Measurements from ENCODE around the gene MSRB3.
"Not testable (repeated sequence)": the region's sequence is repeated elsewhere in the genome, so short reads cannot be mapped to it uniquely, and the experiment has no call there.

Gene MSRB3

GRCh38 chr12:65443038-65443437, 164.6 kb downstream of the MSRB3 start:
- H3K9me3 ChIP-seq (ENCODE audit: control insufficient read depth, low read depth, low read length) = no peaks in the 10 kb centered on the region
- H3K27ac ChIP-seq (ENCODE audit: low read length) = no peak overlapping the region
- H3K27me3 ChIP-seq (ENCODE audit: control insufficient read depth, insufficient read depth, low read length) = no peaks in the 10 kb centered on the region
- H3K36me3 ChIP-seq (ENCODE audit: control insufficient read depth, low read depth, low read length) = no peaks in the 10 kb centered on the region
- H3K9ac ChIP-seq (ENCODE audit: low read length) = no peak overlapping the region
- no peaks in the 10 kb centered on the region for H3K4me1 ChIP-seq (ENCODE audit: control insufficient read depth, low read depth, low read length)
- H3K4me3 ChIP-seq (ENCODE audit: low read length) = no peak overlapping the region

GRCh38 chr12:65444996-65445395, 166.5 kb downstream of the MSRB3 start:
- no peaks in the 10 kb centered on the region for H3K27me3 ChIP-seq (ENCODE audit: control insufficient read depth, insufficient read depth, low read length)
- H3K9me3 ChIP-seq (ENCODE audit: control insufficient read depth, low read depth, low read length) = no peaks in the 10 kb centered on the region
- no peak overlapping the region for H3K4me3 ChIP-seq (ENCODE audit: low read length)
- H3K4me1 ChIP-seq (ENCODE audit: control insufficient read depth, low read depth, low read length) = no peaks in the 10 kb centered on the region
- H3K9ac ChIP-seq (ENCODE audit: low read length) = no peak overlapping the region
- no peak overlapping the region for H3K27ac ChIP-seq (ENCODE audit: low read length)
- H3K36me3 ChIP-seq (ENCODE audit: control insufficient read depth, low read depth, low read length) = no peaks in the 10 kb centered on the region

GRCh38 chr12:65446901-65447300, 168.4 kb downstream of the MSRB3 start:
- Histone ChIP-seq H3K9ac (ENCODE audit: low read length) (no peak overlapping the region), H3K4me3 (ENCODE audit: low read length) (no peak overlapping the region), H3K27ac (ENCODE audit: low read length) (no peak overlapping the region), H3K36me3 (ENCODE audit: control insufficient read depth, low read depth, low read length) (no peaks in the 10 kb centered on the region), H3K9me3 (ENCODE audit: control insufficient read depth, low read depth, low read length) (no peaks in the 10 kb centered on the region), H3K4me1 (ENCODE audit: control insufficient read depth, low read depth, low read length) (no peaks in the 10 kb centered on the region), H3K27me3 (ENCODE audit: control insufficient read depth, insufficient read depth, low read length) (no peaks in the 10 kb centered on the region)

- no peaks in the 10 kb centered on the region for H3K9me3 ChIP-seq (ENCODE audit: control insufficient read depth, low read depth, low read length)
- no peak overlapping the region for H3K27ac ChIP-seq (ENCODE audit: low read length)
Observed at GRCh38 chr12:65449400-65449799, 170.9 kb downstream of the MSRB3 start.

GRCh38 chr12:65450625-65451024, 172.1 kb downstream of the MSRB3 start:
- H3K27me3 ChIP-seq (ENCODE audit: control insufficient read depth, insufficient read depth, low read length) = no peaks in the 10 kb centered on the region
- no peaks in the 10 kb centered on the region for H3K9me3 ChIP-seq (ENCODE audit: control insufficient read depth, low read depth, low read length)
- H3K4me3 ChIP-seq (ENCODE audit: low read length) = no peak overlapping the region
- H3K4me1 ChIP-seq (ENCODE audit: control insufficient read depth, low read depth, low read length) = no peaks in the 10 kb centered on the region
- H3K36me3 ChIP-seq (ENCODE audit: control insufficient read depth, low read depth, low read length) = no peaks in the 10 kb centered on the region
- H3K9ac ChIP-seq (ENCODE audit: low read length) = no peak overlapping the region
- H3K27ac ChIP-seq (ENCODE audit: low read length) = no peak overlapping the region

More at GRCh38 chr12:65449400-65449799, 170.9 kb downstream of the MSRB3 start:
- Histone ChIP-seq H3K4me3 (ENCODE audit: low read length) (no peak overlapping the region), H3K4me1 (ENCODE audit: control insufficient read depth, low read depth, low read length) (no peaks in the 10 kb centered on the region), H3K27me3 (ENCODE audit: control insufficient read depth, insufficient read depth, low read length) (no peaks in the 10 kb centered on the region), H3K9ac (ENCODE audit: low read length) (no peak overlapping the region), H3K36me3 (ENCODE audit: control insufficient read depth, low read depth, low read length) (no peaks in the 10 kb centered on the region)

GRCh38 chr12:65454115-65454787, 175.8 kb downstream of the MSRB3 start:
- Histone ChIP-seq H3K36me3 (ENCODE audit: control insufficient read depth, low read depth, low read length) (no peaks in the 10 kb centered on the region), H3K9ac (ENCODE audit: low read length) (no peak overlapping the region), H3K27me3 (ENCODE audit: control insufficient read depth, insufficient read depth, low read length) (no peaks in the 10 kb centered on the region), H3K4me1 (ENCODE audit: control insufficient read depth, low read depth, low read length) (no peaks in the 10 kb centered on the region), H3K27ac (ENCODE audit: low read length) (no peak overlapping the region), H3K9me3 (ENCODE audit: control insufficient read depth, low read depth, low read length) (no peaks in the 10 kb centered on the region), H3K4me3 (ENCODE audit: low read length) (no peak overlapping the region)

- not testable (repeated sequence) for H3K9me3 ChIP-seq (ENCODE audit: control insufficient read depth, low read depth, low read length); H3K27me3 ChIP-seq (ENCODE audit: control insufficient read depth, insufficient read depth, low read length); H3K4me1 ChIP-seq (ENCODE audit: control insufficient read depth, low read depth, low read length); H3K27ac ChIP-seq (ENCODE audit: low read length); H3K9ac ChIP-seq (ENCODE audit: low read length); H3K36me3 ChIP-seq (ENCODE audit: control insufficient read depth, low read depth, low read length); H3K4me3 ChIP-seq (ENCODE audit: low read length)
Observed at GRCh38 chr12:65457341-65457740, 178.9 kb downstream of the MSRB3 start.

GRCh38 chr12:65458718-65459117, 180.2 kb downstream of the MSRB3 start:
- Histone ChIP-seq H3K27me3 (ENCODE audit: control insufficient read depth, insufficient read depth, low read length) (no peaks in the 10 kb centered on the region), H3K4me1 (ENCODE audit: control insufficient read depth, low read depth, low read length) (no peaks in the 10 kb centered on the region), H3K9me3 (ENCODE audit: control insufficient read depth, low read depth, low read length) (no peaks in the 10 kb centered on the region), H3K9ac (ENCODE audit: low read length) (no peak overlapping the region), H3K36me3 (ENCODE audit: control insufficient read depth, low read depth, low read length) (no peaks in the 10 kb centered on the region), H3K4me3 (ENCODE audit: low read length) (no peak overlapping the region), H3K27ac (ENCODE audit: low read length) (no peak overlapping the region)

- H3K9me3 ChIP-seq (ENCODE audit: control insufficient read depth, low read depth, low read length) = no peaks in the 10 kb centered on the region
- H3K4me3 ChIP-seq (ENCODE audit: low read length) = no peak overlapping the region
- no peaks in the 10 kb centered on the region for H3K4me1 ChIP-seq (ENCODE audit: control insufficient read depth, low read depth, low read length)
- no peak overlapping the region for H3K9ac ChIP-seq (ENCODE audit: low read length)
- no peak overlapping the region for H3K27ac ChIP-seq (ENCODE audit: low read length)
- H3K36me3 ChIP-seq (ENCODE audit: control insufficient read depth, low read depth, low read length) = no peaks in the 10 kb centered on the region
- H3K27me3 ChIP-seq (ENCODE audit: control insufficient read depth, insufficient read depth, low read length) = no peaks in the 10 kb centered on the region
Observed at GRCh38 chr12:65459545-65459944, 181.1 kb downstream of the MSRB3 start.

- Histone ChIP-seq H3K9ac (ENCODE audit: low read length) (no peak overlapping the region), H3K4me1 (ENCODE audit: control insufficient read depth, low read depth, low read length) (no peaks in the 10 kb centered on the region), H3K4me3 (ENCODE audit: low read length) (no peak overlapping the region), H3K9me3 (ENCODE audit: control insufficient read depth, low read depth, low read length) (no peaks in the 10 kb centered on the region), H3K27me3 (ENCODE audit: control insufficient read depth, insufficient read depth, low read length) (no peaks in the 10 kb centered on the region), H3K36me3 (ENCODE audit: control insufficient read depth, low read depth, low read length) (no peaks in the 10 kb centered on the region), H3K27ac (ENCODE audit: low read length) (no peak overlapping the region)
Observed at GRCh38 chr12:65460063-65460462, 181.6 kb downstream of the MSRB3 start.

GRCh38 chr12:65461017-65461416, 182.5 kb downstream of the MSRB3 start:
- Histone ChIP-seq H3K36me3 (ENCODE audit: control insufficient read depth, low read depth, low read length) (no peaks in the 10 kb centered on the region), H3K4me3 (ENCODE audit: low read length) (no peak overlapping the region), H3K27me3 (ENCODE audit: control insufficient read depth, insufficient read depth, low read length) (no peaks in the 10 kb centered on the region), H3K9ac (ENCODE audit: low read length) (no peak overlapping the region), H3K27ac (ENCODE audit: low read length) (no peak overlapping the region), H3K4me1 (ENCODE audit: control insufficient read depth, low read depth, low read length) (no peaks in the 10 kb centered on the region), H3K9me3 (ENCODE audit: control insufficient read depth, low read depth, low read length) (no peaks in the 10 kb centered on the region)

- H3K4me3 ChIP-seq (ENCODE audit: low read length) = no peak overlapping the region
- no peaks in the 10 kb centered on the region for H3K9me3 ChIP-seq (ENCODE audit: control insufficient read depth, low read depth, low read length)
- no peaks in the 10 kb centered on the region for H3K4me1 ChIP-seq (ENCODE audit: control insufficient read depth, low read depth, low read length)
- H3K9ac ChIP-seq (ENCODE audit: low read length) = no peak overlapping the region
- no peaks in the 10 kb centered on the region for H3K27me3 ChIP-seq (ENCODE audit: control insufficient read depth, insufficient read depth, low read length)
- no peaks in the 10 kb centered on the region for H3K36me3 ChIP-seq (ENCODE audit: control insufficient read depth, low read depth, low read length)
- H3K27ac ChIP-seq (ENCODE audit: low read length) = no peak overlapping the region
Observed at GRCh38 chr12:65462484-65462883, 184.0 kb downstream of the MSRB3 start.
